SK-N-SH (cell line): ENCODE results near the gene RIPK4.

Experiments
- CHD2 ChIP-seq: fragments of 150-350 bp; IDR thresholded peaks from 2 replicates; pipeline ENCODE4 v1.6.1; 2018; ENCODE audit warnings: low read length; ENCODE audit not compliant: partially characterized antibody
- EP300 ChIP-seq, 2 experiments: IDR thresholded peaks; 2 replicates each; pipeline versions ENCODE4 v1.4.0 to v1.6.1; 2012; ENCODE audit warnings: borderline replicate concordance in 1 of 2, low read depth in 1 of 2, low read length in 1 of 2
- EZH2phosphoT487 ChIP-seq: fragments of 200-600 bp; sonication (generic); IDR thresholded peaks from 2 replicates; pipeline ENCODE4 v1.6.1; 2017; ENCODE audit warnings: low read depth, mixed run types, mild to moderate bottlenecking, antibody characterized with exemption, moderate library complexity, borderline replicate concordance
- FOXJ3 ChIP-seq: sonication (generic); formaldehyde crosslinking; IDR thresholded peaks from 2 replicates; pipeline ENCODE4 v1.5.1; 2020; ENCODE audit warnings: mild to moderate bottlenecking, missing genetic modification reagents
- GABPA ChIP-seq: IDR thresholded peaks from 2 replicates; pipeline ENCODE4 v1.4.0; 2012; ENCODE audit warnings: low read depth, mild to moderate bottlenecking
- JUND ChIP-seq: IDR thresholded peaks from 2 replicates; pipeline ENCODE4 v1.4.0; 2012
- PBX3 ChIP-seq: IDR thresholded peaks from 2 replicates; pipeline ENCODE4; 2012
- RFX5 ChIP-seq: IDR thresholded peaks from 2 replicates; pipeline ENCODE4 v1.6.1; 2012; ENCODE audit warnings: mild to moderate bottlenecking, improper control_type of control experiment, low read length
- SIN3A ChIP-seq: IDR thresholded peaks from 2 replicates; pipeline ENCODE4 v1.6.1; 2012; ENCODE audit warnings: low read depth, mild to moderate bottlenecking, low read length, moderate library complexity, borderline replicate concordance
- USF2 ChIP-seq: fragments of 150-350 bp; IDR thresholded peaks from 2 replicates; pipeline ENCODE4 v1.6.1; 2017; ENCODE audit warnings: antibody characterized with exemption, low read length, low read depth, borderline replicate concordance
- YY1 ChIP-seq: IDR thresholded peaks from 2 replicates; pipeline ENCODE4 v1.4.0; 2012; ENCODE audit warnings: low read depth, mild to moderate bottlenecking
- TF ChIP-seq, protein P1 (sequence below): fragments of 200-600 bp; sonication (generic); IDR thresholded peaks from 2 replicates; pipeline ENCODE4 v1.6.1; 2017; ENCODE audit warnings: antibody characterized with exemption, mild to moderate bottlenecking, moderate library complexity

GRCh38 chr21:41809891-41810596, 43.2 kb upstream of the RIPK4 start:
- TF ChIP-seq USF2 (no peak), PBX3 (no peak), EP300 (IDR thresholded peaks at IDR 0.05; ENCODE audit: borderline replicate concordance in 1 of 2, low read depth in 1 of 2, low read length in 1 of 2) (no peak), RFX5 (no peak), CHD2 (no peak), YY1 (no peak), SIN3A (no peak), FOXJ3 (CRISPR knock-in tag) (no peak), JUND (no peak), GABPA (no peak), EZH2phosphoT487 (no peak)
- TF ChIP-seq, protein P1, sequence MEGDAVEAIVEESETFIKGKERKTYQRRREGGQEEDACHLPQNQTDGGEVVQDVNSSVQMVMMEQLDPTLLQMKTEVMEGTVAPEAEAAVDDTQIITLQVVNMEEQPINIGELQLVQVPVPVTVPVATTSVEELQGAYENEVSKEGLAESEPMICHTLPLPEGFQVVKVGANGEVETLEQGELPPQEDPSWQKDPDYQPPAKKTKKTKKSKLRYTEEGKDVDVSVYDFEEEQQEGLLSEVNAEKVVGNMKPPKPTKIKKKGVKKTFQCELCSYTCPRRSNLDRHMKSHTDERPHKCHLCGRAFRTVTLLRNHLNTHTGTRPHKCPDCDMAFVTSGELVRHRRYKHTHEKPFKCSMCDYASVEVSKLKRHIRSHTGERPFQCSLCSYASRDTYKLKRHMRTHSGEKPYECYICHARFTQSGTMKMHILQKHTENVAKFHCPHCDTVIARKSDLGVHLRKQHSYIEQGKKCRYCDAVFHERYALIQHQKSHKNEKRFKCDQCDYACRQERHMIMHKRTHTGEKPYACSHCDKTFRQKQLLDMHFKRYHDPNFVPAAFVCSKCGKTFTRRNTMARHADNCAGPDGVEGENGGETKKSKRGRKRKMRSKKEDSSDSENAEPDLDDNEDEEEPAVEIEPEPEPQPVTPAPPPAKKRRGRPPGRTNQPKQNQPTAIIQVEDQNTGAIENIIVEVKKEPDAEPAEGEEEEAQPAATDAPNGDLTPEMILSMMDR: no peak
